Measurements from ENCODE around the gene SLC47A1. TPM values are rescaled to one million over a fixed set of nuclear protein-coding genes. Genes with fewer than 3 reads are reported as not detected.
"Not testable (repeated sequence)": the region's sequence is repeated elsewhere in the genome, so short reads cannot be mapped to it uniquely, and the experiment has no call there.

Gene SLC47A1
- total RNA-seq, 1 experiment from 2014 or later = 17.0 TPM

DNA sequence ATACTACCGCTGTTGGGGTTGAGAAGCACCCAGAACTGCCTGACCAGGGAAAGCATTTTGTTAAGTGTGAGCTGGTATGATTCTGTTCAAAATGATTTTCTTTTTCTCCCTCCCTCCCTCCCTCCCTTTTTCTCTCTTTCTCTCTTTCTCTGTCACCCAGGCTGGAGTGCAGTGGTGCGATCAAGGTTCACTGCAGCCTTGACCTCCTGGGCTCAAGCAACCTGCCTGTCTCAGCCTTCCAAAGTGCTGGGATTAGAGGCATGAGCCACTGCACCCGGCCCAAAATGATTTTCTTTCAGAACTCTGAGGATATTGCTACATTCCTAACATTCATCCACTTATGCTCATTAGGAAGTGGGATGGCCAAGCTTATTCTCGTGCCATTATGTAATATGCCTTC lies 41.3 kb downstream of the SLC47A1 start:
- in situ Hi-C loops (cut with HindIII; ENCODE audit: low pct_unique_long_range_greater_than_20kb, low sequenced_read_pairs) = no loop called here
- DNase-seq (ENCODE audit: low read depth, low spot score) = no peak

GRCh38 chr17:19578545-19578944 lies 44.9 kb downstream of the SLC47A1 start:
- in situ Hi-C loops (cut with HindIII; ENCODE audit: low pct_unique_long_range_greater_than_20kb, low sequenced_read_pairs) = no loop called here
- no peak for DNase-seq (ENCODE audit: low read depth, low spot score)

GRCh38 chr17:19579192-19579761 lies 45.6 kb downstream of the SLC47A1 start:
- in situ Hi-C loops (cut with HindIII; ENCODE audit: low pct_unique_long_range_greater_than_20kb, low sequenced_read_pairs) = no loop called here
- no peak for DNase-seq (ENCODE audit: low read depth, low spot score)

GRCh38 chr17:19579867-19580565 lies 46.4 kb downstream of the SLC47A1 start:
- DNase-seq (ENCODE audit: low read depth, low spot score) = no peak

DNA sequence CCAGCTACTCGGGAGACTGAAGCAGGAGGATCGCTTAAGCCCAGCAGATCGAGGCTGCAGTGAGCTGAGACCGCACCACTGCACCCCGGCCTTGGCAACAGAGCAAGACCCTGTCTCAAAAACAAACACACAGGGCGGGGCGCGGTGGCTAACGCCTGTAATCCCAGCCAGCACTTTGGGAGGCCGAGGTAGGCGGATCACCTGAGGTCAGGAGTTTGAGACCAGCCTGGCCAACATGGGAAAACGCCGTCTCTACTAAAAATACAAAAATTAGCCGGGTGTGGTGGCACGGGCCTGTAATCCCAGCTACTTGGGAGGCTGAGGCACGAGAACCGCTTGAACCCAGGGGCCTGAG lies 46.9 kb downstream of the SLC47A1 start:
- in situ Hi-C loops (cut with HindIII; ENCODE audit: low pct_unique_long_range_greater_than_20kb, low sequenced_read_pairs); DNase-seq (ENCODE audit: low read depth, low spot score): not testable (repeated sequence)

More at GRCh38 chr17:19579867-19580565, 46.4 kb downstream of the SLC47A1 start:
- in situ Hi-C loops (cut with HindIII; ENCODE audit: low pct_unique_long_range_greater_than_20kb, low sequenced_read_pairs) = no loop called here

- in situ Hi-C loops (cut with HindIII; ENCODE audit: low pct_unique_long_range_greater_than_20kb, low sequenced_read_pairs); DNase-seq (ENCODE audit: low read depth, low spot score): not testable (repeated sequence)
These were observed 48.5 kb downstream of the SLC47A1 start for GRCh38 chr17:19582152-19582551.

DNA sequence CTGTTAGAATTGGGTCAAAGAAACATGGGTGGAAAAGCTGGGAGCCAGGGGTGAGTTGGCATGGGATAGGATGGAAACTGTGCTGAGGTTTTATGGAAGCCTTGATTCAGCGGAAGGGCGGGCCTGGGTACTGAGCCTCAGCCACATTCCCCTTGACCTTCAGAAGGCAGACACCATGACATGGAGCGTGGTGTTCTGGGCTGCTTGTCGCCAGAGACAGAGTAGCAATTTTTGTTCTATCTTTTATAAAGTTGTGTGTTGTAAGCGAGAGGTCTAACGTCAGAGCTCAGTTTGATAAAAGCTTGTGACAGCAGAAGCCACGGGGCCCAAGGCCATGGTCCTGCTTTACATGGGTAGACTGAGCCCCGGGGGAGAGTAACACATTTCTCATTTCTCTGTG lies 50.2 kb downstream of the SLC47A1 start:
- DNase-seq (ENCODE audit: low read depth, low spot score) = no peak
- in situ Hi-C loops (cut with HindIII; ENCODE audit: low pct_unique_long_range_greater_than_20kb, low sequenced_read_pairs) = no loop called here

- in situ Hi-C loops (cut with HindIII; ENCODE audit: low pct_unique_long_range_greater_than_20kb, low sequenced_read_pairs) = no loop called here
- no peak for DNase-seq (ENCODE audit: low read depth, low spot score)
These were observed 56.8 kb downstream of the SLC47A1 start for GRCh38 chr17:19590451-19590850.

- DNase-seq (ENCODE audit: low read depth, low spot score) = no peak
- in situ Hi-C loops (cut with HindIII; ENCODE audit: low pct_unique_long_range_greater_than_20kb, low sequenced_read_pairs) = no loop called here
These were observed 57.4 kb downstream of the SLC47A1 start for GRCh38 chr17:19590912-19591551.

DNA sequence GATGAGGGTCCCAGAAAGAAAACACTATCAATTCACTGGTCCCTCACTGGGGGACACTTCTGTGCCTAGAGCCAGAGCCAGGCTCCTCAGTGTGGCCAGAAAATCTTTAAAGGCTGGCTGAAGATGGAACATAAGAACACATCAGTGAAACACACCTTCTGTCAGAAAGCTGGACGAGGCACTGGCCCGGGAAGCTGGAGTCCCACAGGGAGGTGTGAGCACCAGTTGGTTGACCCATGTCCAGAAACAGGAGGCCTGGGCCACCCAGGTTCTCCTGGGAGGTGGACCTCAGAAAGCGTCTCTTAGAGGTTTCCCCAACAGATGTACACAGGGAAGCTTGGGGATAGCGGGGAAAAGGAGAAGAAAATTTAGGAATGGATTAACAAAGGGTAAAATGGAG lies 58.7 kb downstream of the SLC47A1 start:
- in situ Hi-C loops (cut with HindIII; ENCODE audit: low pct_unique_long_range_greater_than_20kb, low sequenced_read_pairs) = no loop called here
- no peak for DNase-seq (ENCODE audit: low read depth, low spot score)

DNA sequence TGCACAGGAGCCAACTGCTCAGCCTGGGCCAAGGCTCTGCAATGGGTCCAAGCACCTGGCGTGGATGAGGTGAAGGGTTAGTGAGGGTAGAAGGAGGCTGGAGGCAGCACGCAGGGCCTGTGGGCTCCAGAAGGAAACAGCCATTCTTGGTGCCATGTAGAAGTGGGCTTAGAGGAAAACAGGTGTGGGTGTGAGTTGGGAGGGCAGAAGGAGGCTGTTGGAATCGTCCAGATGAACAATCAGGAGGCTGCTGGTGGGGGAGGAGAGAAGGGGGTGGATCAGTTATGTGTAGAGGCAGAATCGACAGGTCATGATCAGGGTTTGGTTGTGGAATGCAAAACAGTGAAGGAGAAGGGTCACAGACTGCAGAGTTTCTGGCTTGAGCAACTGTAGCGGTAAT lies 63.2 kb downstream of the SLC47A1 start:
- no peak for DNase-seq (ENCODE audit: low read depth, low spot score)

GRCh38 chr17:19610311-19610710 lies 76.7 kb downstream of the SLC47A1 start:
- in situ Hi-C loops (cut with HindIII; ENCODE audit: low pct_unique_long_range_greater_than_20kb, low sequenced_read_pairs) = no loop called here
- no peak for DNase-seq (ENCODE audit: low read depth, low spot score)

More for the DNA sequence above, 63.2 kb downstream of the SLC47A1 start:
- in situ Hi-C loops (cut with HindIII; ENCODE audit: low pct_unique_long_range_greater_than_20kb, low sequenced_read_pairs) = no loop called here

DNA sequence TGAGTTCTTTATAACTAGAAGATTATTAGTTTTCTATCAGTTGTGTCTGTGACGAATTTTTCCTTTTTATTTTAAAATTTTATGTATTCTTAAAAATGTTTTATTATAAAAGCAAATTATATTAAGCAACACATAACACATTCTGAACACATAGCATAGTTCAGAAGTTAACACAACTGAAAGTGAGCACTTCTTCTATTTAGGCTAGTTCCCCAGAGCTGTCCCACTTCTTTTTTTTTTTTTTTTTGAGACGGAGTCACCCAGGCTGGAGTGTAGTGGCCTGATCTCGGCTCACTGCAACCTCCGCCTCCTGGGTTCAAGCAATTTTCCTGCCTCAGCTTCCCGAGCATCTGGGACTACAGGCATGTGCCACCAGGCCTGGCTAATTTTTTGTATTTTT lies 77.2 kb downstream of the SLC47A1 start:
- no peak for DNase-seq (ENCODE audit: low read depth, low spot score)
- in situ Hi-C loops (cut with HindIII; ENCODE audit: low pct_unique_long_range_greater_than_20kb, low sequenced_read_pairs) = no loop called here

GRCh38 chr17:19613979-19614378 lies 80.3 kb downstream of the SLC47A1 start:
- in situ Hi-C loops (cut with HindIII; ENCODE audit: low pct_unique_long_range_greater_than_20kb, low sequenced_read_pairs) = no loop called here
- no peak for DNase-seq (ENCODE audit: low read depth, low spot score)

GRCh38 chr17:19614900-19615299 lies 81.2 kb downstream of the SLC47A1 start:
- DNase-seq (ENCODE audit: low read depth, low spot score) = no peak
- in situ Hi-C loops (cut with HindIII; ENCODE audit: low pct_unique_long_range_greater_than_20kb, low sequenced_read_pairs) = no loop called here

DNA sequence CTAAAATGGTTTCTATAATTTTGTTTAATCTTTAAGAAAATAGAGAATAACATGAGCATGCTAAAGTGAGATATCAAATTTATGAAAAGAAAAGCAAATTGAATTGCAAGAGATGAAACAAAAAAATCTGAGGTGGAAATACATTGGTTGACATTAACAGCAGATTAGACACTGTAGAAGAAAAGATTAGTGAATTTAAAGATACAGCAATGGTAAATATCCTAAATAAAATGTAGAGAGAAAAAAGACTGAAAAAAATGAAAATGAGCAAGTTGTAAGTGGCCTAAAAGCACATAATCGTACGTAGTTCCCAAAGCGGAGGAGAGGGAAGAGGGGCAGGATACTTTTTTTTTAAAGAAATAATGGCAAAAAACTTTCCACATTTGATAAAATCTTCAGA lies 84.4 kb downstream of the SLC47A1 start:
- in situ Hi-C loops (cut with HindIII; ENCODE audit: low pct_unique_long_range_greater_than_20kb, low sequenced_read_pairs) = no loop called here
- DNase-seq (ENCODE audit: low read depth, low spot score) = no peak

- no peak for DNase-seq (ENCODE audit: low read depth, low spot score)
- in situ Hi-C loops (cut with HindIII; ENCODE audit: low pct_unique_long_range_greater_than_20kb, low sequenced_read_pairs) = no loop called here
These were observed 86.2 kb downstream of the SLC47A1 start for GRCh38 chr17:19619705-19620325.

GRCh38 chr17:19621697-19622096 lies 88.0 kb downstream of the SLC47A1 start:
- no peak for DNase-seq (ENCODE audit: low read depth, low spot score)
- in situ Hi-C loops (cut with HindIII; ENCODE audit: low pct_unique_long_range_greater_than_20kb, low sequenced_read_pairs) = no loop called here

- DNase-seq (ENCODE audit: low read depth, low spot score) = no peak
- in situ Hi-C loops (cut with HindIII; ENCODE audit: low pct_unique_long_range_greater_than_20kb, low sequenced_read_pairs) = no loop called here
These were observed 92.4 kb downstream of the SLC47A1 start for GRCh38 chr17:19626079-19626478.
